Esophagus squamous epithelium (tissue), 4 donors: ENCODE measurements around the gene CCDC7.

Source experiments
- POLR2A ChIP-seq, 4 donors: fragments of 450-650 bp; IDR thresholded peaks; one replicate each; pipeline ENCODE4 v1.6.1; 2017; ENCODE audit warnings: antibody characterized with exemption in 4 of 4, mild to moderate bottlenecking in 4 of 4, moderate library complexity in 3 of 4
- TF ChIP-seq, protein P1 (sequence below), 6 experiments: fragments of 450-650 bp in 4 of 6; fragments of 200-600 bp in 2 of 6; sonication (generic) in 2 of 6; IDR thresholded peaks; one replicate each; pipeline ENCODE4 v1.5.1; 2016 to 2019; ENCODE audit warnings: antibody characterized with exemption in 6 of 6, mild to moderate bottlenecking in 4 of 6, moderate library complexity in 4 of 6

DNA sequence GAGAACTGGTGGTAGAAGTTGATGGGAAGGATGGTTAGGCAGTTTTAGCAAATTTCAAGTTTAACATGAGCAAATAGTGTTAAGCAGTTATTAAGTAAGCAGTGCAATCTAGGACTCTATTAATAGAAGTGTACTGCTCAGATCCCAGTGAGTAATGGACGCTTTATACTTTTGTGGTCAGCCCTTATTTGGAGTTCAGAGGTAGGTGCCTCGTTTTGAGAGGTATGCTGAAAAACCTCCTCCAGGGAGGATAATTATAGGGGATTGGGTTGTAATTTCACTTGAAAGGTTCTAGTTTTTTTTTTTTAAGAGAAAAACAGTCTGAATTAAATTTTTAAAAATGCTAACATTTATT is 33.5 kb upstream of the CCDC7 start:
- TF ChIP-seq, protein P1, sequence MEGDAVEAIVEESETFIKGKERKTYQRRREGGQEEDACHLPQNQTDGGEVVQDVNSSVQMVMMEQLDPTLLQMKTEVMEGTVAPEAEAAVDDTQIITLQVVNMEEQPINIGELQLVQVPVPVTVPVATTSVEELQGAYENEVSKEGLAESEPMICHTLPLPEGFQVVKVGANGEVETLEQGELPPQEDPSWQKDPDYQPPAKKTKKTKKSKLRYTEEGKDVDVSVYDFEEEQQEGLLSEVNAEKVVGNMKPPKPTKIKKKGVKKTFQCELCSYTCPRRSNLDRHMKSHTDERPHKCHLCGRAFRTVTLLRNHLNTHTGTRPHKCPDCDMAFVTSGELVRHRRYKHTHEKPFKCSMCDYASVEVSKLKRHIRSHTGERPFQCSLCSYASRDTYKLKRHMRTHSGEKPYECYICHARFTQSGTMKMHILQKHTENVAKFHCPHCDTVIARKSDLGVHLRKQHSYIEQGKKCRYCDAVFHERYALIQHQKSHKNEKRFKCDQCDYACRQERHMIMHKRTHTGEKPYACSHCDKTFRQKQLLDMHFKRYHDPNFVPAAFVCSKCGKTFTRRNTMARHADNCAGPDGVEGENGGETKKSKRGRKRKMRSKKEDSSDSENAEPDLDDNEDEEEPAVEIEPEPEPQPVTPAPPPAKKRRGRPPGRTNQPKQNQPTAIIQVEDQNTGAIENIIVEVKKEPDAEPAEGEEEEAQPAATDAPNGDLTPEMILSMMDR (IDR thresholded peaks at IDR 0.05): no peak
- TF ChIP-seq POLR2A (IDR thresholded peaks at IDR 0.05): no peak
